Inflammatory macrophage (primary cell): ENCODE measurements around the gene UBALD1.

Experiments
- DNase-seq, 2 donors: peaks; one replicate each; pipeline ENCODE4 v3.0.0-alpha.2; 2020 to 2022

Gene UBALD1

GRCh38 chr16:4646773-4647643 is 32.3 kb upstream of the UBALD1 start:
- no peak for DNase-seq

GRCh38 chr16:4641895-4642294 is 27.2 kb upstream of the UBALD1 start:
- peak; percentile 50 to 53 for DNase-seq

- DNase-seq = no peak
These were observed 26.6 kb upstream of the UBALD1 start for GRCh38 chr16:4641306-4641687.

- peak; percentile 23 to 32 for DNase-seq
These were observed 26.1 kb upstream of the UBALD1 start for GRCh38 chr16:4640572-4641305.

DNA sequence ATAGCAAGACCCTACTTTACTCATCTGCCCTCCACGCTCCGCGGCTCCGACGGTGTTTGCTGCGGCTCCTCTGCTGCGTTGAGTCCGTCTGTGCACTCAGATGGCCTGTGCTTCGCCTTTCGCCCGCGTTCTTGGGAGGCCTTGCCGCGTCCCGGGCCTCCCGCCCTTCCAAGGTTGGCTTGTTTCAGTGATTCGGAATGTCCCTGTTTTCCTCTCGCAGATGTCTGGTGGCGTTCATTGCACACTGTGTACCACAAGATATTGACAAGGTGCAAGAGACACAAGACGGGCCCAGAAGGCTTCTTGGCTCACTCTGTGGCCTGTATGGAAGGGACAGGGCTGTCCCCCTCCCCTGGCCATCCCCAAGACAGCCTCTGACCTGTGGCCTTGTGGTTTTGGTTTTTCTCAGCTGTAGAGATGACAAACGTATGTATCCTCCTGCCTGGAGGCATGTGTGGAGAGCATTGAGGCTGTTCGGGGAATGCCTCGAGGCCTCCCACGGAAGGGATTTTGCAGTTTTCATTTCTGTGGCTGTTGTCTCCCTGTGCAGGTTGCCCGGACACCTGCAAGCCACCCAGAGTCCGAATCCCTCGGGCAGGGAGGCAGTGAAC is 25.3 kb upstream of the UBALD1 start:
- DNase-seq = no peak

- no peak for DNase-seq
These were observed 22.9 kb upstream of the UBALD1 start for GRCh38 chr16:4637501-4638166.

- no peak for DNase-seq
These were observed 21.5 kb upstream of the UBALD1 start for GRCh38 chr16:4636196-4636595.

DNA sequence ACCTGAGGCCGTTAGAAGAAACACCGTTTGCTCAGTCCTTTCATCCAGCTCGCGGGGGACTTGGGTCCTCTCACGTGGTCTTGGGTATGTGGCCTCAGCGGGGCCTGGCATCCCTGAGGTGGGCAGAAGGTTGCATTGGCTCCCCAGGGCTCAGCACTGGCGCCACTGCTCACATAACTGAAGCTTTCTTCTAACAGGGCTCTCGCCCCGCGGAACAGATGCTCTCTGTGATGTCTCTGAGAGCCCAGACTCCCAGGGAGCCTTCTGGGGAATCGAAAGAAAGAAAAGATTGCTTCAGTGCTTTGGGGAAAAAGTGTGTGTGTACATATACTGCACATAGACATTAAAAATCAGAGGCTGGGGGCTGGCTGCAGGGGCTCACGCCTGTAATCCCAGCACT is 20.1 kb upstream of the UBALD1 start:
- DNase-seq = no peak

GRCh38 chr16:4633910-4634635 is 19.4 kb upstream of the UBALD1 start:
- DNase-seq = no peak

- DNase-seq = no peak
These were observed 16.8 kb upstream of the UBALD1 start for GRCh38 chr16:4631444-4631843.

GRCh38 chr16:4628283-4628682 is 13.6 kb upstream of the UBALD1 start:
- no peak for DNase-seq

DNA sequence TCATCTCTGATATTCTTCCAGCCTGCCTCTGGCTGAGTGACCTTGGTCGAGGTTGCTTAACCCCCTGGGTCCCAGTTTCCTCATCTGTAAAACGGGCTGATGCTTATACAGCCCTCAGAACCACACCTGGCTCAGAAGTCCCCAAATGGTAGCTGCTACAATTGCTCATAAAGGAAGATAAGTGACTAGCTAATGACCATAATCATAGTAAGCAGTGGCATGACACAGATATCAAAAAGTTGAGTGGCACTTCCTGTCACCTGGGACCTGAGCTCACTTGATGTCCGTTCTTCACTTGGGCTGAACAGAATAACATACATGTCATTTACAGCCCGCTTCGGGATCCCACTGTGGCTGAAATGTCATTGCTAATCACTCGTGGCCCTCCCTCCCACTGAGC is 11.7 kb upstream of the UBALD1 start:
- DNase-seq = no peak

- DNase-seq = no peak
These were observed 11.0 kb upstream of the UBALD1 start for GRCh38 chr16:4625560-4626159.

GRCh38 chr16:4624827-4625559 is 10.3 kb upstream of the UBALD1 start:
- peak; percentile 74 to 90 for DNase-seq

- DNase-seq = peak; percentile 98 to 99
These were observed 9.5 kb upstream of the UBALD1 start, which contains the start of gene MGRN1 for GRCh38 chr16:4624015-4624826. TSS of gene MGRN1 (plus strand) at chr16:4624826. CDS start at chr16:4624961, 135 bp downstream.

DNA sequence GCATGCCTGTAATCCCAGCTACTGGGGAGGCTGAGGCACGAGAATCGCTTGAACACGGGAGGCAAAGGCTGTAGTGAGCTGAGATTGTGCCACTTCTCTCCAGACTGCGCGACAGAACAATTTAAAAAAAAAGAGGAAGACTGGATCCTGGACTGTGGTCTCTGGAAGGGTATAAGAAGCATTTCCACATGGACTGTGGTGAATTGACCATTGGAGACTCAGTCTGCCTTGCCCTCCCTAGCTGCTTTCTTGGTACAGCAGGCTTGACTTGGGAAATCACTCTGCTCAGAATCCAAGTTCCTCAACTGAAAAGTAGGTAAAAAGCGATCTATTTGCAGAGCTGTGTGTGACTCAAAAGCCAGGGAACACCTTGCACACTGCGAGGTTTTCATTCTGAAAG is 8.9 kb upstream of the UBALD1 start:
- DNase-seq = peak; percentile 90 to 94

DNA sequence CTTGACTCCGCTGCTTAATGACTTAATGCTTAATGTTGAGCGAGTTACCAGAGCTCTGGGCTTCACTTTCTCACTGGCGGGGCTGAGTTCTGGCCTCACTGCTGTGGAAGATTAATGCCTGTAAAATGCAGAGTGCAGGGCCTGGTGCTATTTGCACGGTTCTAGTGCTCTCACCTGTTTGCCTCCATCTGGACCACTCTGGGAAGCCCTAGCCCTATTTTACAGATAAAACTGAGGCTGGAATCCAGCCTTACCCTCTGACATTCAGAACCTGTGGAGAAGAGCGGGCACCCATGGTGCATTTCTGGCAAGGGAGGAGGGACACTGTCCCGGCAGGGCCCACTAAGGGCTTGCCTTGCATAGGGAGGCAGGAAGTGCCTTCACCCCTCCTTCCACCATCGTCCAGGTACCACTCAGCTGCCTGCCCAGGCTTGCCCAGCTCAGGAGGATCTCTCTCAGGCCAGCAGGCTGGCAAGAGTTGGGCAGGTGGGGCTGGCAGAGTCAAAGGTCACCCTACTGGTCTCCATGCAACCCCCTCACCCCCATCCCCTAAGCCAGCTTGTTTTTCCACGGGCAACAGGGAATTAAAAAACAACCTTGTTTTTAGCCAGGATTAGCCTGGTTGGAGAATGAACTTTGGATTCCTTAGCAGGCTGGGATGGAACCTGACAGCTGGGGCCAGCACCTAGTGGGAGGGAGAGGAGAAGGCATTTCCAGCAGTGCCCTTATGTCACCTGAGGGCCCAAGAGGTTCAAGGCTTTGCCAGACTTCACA is 4.1 kb upstream of the UBALD1 start:
- no peak for DNase-seq

GRCh38 chr16:4617880-4618279 is 3.2 kb upstream of the UBALD1 start:
- DNase-seq = no peak
